ENCODE data around the gene MTAP. TPM values are rescaled to one million over a fixed set of nuclear protein-coding genes. Genes with fewer than 3 reads are reported as not detected.

The MTAP gene
- total and polyA plus RNA-seq, 2 of the 13 experiments (the other 11 are each of a cell fraction or from before 2014, with no cell fraction given) = 16.7 to 51.2 TPM

GRCh38 chr9:21813575-21814473 lies 11.4 kb downstream of the MTAP start (continued):
- TF ChIP-seq, protein P1, sequence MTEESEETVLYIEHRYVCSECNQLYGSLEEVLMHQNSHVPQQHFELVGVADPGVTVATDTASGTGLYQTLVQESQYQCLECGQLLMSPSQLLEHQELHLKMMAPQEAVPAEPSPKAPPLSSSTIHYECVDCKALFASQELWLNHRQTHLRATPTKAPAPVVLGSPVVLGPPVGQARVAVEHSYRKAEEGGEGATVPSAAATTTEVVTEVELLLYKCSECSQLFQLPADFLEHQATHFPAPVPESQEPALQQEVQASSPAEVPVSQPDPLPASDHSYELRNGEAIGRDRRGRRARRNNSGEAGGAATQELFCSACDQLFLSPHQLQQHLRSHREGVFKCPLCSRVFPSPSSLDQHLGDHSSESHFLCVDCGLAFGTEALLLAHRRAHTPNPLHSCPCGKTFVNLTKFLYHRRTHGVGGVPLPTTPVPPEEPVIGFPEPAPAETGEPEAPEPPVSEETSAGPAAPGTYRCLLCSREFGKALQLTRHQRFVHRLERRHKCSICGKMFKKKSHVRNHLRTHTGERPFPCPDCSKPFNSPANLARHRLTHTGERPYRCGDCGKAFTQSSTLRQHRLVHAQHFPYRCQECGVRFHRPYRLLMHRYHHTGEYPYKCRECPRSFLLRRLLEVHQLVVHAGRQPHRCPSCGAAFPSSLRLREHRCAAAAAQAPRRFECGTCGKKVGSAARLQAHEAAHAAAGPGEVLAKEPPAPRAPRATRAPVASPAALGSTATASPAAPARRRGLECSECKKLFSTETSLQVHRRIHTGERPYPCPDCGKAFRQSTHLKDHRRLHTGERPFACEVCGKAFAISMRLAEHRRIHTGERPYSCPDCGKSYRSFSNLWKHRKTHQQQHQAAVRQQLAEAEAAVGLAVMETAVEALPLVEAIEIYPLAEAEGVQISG (CRISPR knock-in tag; IDR thresholded peaks at IDR 0.05) = no peak
- TF ChIP-seq MXI1 (IDR thresholded peaks at IDR 0.05; ENCODE audit: borderline replicate concordance, low read depth, low read length) (no peak), NFIC (IDR thresholded peaks at IDR 0.05; ENCODE audit: low read length) (no peak), TAF15 (IDR thresholded peaks at IDR 0.05; ENCODE audit: low read depth, low read length, poor library complexity, severe bottlenecking) (no peak), KLF13 (CRISPR knock-in tag; IDR thresholded peaks at IDR 0.05) (no peak), ZNF30 (CRISPR knock-in tag; IDR thresholded peaks at IDR 0.05) (no peak), ZSCAN25 (CRISPR knock-in tag; IDR thresholded peaks at IDR 0.05) (no peak), RARA (CRISPR knock-in tag; IDR thresholded peaks at IDR 0.05) (no peak), MXD3 (CRISPR knock-in tag; IDR thresholded peaks at IDR 0.05) (no peak), MTF2 (CRISPR knock-in tag; IDR thresholded peaks at IDR 0.05; ENCODE audit: borderline replicate concordance) (no peak), TBX3 (IDR thresholded peaks at IDR 0.05; ENCODE audit: borderline replicate concordance) (no peak), PHF21A (CRISPR knock-in tag; IDR thresholded peaks at IDR 0.05) (no peak), ZNF776 (CRISPR knock-in tag; IDR thresholded peaks at IDR 0.05) (no peak), KDM6A (CRISPR knock-in tag; IDR thresholded peaks at IDR 0.05; ENCODE audit: low read depth) (no peak), KLF15 (CRISPR knock-in tag; IDR thresholded peaks at IDR 0.05; ENCODE audit: borderline replicate concordance) (no peak), FIP1L1 (IDR thresholded peaks at IDR 0.05; ENCODE audit: borderline replicate concordance, insufficient read depth, low read depth, low read length) (no peak), NR2F2 (IDR thresholded peaks at IDR 0.05; ENCODE audit: borderline replicate concordance, low read depth) (no peak)
- TF ChIP-seq, protein P2, sequence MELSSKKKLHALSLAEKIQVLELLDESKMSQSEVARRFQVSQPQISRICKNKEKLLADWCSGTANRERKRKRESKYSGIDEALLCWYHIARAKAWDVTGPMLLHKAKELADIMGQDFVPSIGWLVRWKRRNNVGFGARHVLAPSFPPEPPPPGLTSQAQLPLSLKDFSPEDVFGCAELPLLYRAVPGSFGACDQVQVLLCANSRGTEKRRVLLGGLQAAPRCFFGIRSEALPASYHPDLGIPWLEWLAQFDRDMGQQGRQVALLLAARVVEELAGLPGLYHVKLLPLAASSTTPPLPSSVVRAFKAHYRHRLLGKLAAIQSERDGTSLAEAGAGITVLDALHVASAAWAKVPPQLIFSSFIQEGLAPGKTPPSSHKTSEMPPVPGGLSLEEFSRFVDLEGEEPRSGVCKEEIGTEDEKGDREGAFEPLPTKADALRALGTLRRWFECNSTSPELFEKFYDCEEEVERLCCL (CRISPR knock-in tag; IDR thresholded peaks at IDR 0.05; ENCODE audit: borderline replicate concordance) = no peak
- TF ChIP-seq, protein P3, sequence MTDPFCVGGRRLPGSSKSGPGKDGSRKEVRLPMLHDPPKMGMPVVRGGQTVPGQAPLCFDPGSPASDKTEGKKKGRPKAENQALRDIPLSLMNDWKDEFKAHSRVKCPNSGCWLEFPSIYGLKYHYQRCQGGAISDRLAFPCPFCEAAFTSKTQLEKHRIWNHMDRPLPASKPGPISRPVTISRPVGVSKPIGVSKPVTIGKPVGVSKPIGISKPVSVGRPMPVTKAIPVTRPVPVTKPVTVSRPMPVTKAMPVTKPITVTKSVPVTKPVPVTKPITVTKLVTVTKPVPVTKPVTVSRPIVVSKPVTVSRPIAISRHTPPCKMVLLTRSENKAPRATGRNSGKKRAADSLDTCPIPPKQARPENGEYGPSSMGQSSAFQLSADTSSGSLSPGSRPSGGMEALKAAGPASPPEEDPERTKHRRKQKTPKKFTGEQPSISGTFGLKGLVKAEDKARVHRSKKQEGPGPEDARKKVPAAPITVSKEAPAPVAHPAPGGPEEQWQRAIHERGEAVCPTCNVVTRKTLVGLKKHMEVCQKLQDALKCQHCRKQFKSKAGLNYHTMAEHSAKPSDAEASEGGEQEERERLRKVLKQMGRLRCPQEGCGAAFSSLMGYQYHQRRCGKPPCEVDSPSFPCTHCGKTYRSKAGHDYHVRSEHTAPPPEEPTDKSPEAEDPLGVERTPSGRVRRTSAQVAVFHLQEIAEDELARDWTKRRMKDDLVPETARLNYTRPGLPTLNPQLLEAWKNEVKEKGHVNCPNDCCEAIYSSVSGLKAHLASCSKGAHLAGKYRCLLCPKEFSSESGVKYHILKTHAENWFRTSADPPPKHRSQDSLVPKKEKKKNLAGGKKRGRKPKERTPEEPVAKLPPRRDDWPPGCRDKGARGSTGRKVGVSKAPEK (CRISPR knock-in tag; IDR thresholded peaks at IDR 0.05; ENCODE audit: borderline replicate concordance) = no peak
- TF ChIP-seq, protein P4, sequence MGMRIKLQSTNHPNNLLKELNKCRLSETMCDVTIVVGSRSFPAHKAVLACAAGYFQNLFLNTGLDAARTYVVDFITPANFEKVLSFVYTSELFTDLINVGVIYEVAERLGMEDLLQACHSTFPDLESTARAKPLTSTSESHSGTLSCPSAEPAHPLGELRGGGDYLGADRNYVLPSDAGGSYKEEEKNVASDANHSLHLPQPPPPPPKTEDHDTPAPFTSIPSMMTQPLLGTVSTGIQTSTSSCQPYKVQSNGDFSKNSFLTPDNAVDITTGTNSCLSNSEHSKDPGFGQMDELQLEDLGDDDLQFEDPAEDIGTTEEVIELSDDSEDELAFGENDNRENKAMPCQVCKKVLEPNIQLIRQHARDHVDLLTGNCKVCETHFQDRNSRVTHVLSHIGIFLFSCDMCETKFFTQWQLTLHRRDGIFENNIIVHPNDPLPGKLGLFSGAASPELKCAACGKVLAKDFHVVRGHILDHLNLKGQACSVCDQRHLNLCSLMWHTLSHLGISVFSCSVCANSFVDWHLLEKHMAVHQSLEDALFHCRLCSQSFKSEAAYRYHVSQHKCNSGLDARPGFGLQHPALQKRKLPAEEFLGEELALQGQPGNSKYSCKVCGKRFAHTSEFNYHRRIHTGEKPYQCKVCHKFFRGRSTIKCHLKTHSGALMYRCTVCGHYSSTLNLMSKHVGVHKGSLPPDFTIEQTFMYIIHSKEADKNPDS (CRISPR knock-in tag; IDR thresholded peaks at IDR 0.05) = no peak
